Nephron (organoid): ENCODE measurements around the gene HAUS7.

ENCODE experiments used
- H3K27ac Mint-ChIP-seq, 3 experiments: 2 replicates each; pipeline ENCODE4 v1.8.0; 2020; ENCODE audit warnings: mixed read lengths in 3 of 3, mild to moderate bottlenecking in 2 of 3, moderate library complexity in 1 of 3
- H3K27me3 Mint-ChIP-seq: 2 replicates; pipeline ENCODE4 v1.8.0; 2021; ENCODE audit warnings: low read depth, mild to moderate bottlenecking, moderate library complexity, mixed read lengths
- H3K36me3 Mint-ChIP-seq: 2 replicates; pipeline ENCODE4 v1.8.0; 2020; ENCODE audit warnings: low read depth, mixed read lengths
- H3K4me1 Mint-ChIP-seq: 2 replicates; pipeline ENCODE4 v1.8.0; 2020; ENCODE audit warnings: mixed read lengths
- H3K4me3 Mint-ChIP-seq, 3 experiments: 2 replicates each; pipeline ENCODE4 v1.8.0; 2020; ENCODE audit warnings: mild to moderate bottlenecking in 3 of 3, mixed read lengths in 3 of 3, moderate library complexity in 2 of 3
- H3K9me3 Mint-ChIP-seq: 2 replicates; pipeline ENCODE4 v1.8.0; 2020; ENCODE audit warnings: mixed read lengths
- TF ChIP-seq, protein P1 (sequence below), 3 experiments: fragments of 200-600 bp; sonication (generic); IDR thresholded peaks; one replicate each; pipeline ENCODE4 v1.5.0; 2021; ENCODE audit warnings: antibody characterized with exemption in 3 of 3; ENCODE audit not compliant: unreplicated experiment in 3 of 3

Gene HAUS7

GRCh38 chrX:153450114-153450948 is 20.0 kb downstream of the HAUS7 start:
- TF ChIP-seq, protein P1, sequence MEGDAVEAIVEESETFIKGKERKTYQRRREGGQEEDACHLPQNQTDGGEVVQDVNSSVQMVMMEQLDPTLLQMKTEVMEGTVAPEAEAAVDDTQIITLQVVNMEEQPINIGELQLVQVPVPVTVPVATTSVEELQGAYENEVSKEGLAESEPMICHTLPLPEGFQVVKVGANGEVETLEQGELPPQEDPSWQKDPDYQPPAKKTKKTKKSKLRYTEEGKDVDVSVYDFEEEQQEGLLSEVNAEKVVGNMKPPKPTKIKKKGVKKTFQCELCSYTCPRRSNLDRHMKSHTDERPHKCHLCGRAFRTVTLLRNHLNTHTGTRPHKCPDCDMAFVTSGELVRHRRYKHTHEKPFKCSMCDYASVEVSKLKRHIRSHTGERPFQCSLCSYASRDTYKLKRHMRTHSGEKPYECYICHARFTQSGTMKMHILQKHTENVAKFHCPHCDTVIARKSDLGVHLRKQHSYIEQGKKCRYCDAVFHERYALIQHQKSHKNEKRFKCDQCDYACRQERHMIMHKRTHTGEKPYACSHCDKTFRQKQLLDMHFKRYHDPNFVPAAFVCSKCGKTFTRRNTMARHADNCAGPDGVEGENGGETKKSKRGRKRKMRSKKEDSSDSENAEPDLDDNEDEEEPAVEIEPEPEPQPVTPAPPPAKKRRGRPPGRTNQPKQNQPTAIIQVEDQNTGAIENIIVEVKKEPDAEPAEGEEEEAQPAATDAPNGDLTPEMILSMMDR (IDR thresholded peaks at IDR 0.05; ENCODE audit: unreplicated experiment in 3 of 3), result no peak
- Mint-ChIP-seq H3K27me3 (no peaks in the 10 kb centered on the region), H3K4me1 (peaks cover 5% of the 10 kb centered on the region), H3K36me3 (no peaks in the 10 kb centered on the region), H3K4me3 (no peak overlapping the region), H3K9me3 (peaks cover 7% of the 10 kb centered on the region), H3K27ac (no peak overlapping the region)

DNA sequence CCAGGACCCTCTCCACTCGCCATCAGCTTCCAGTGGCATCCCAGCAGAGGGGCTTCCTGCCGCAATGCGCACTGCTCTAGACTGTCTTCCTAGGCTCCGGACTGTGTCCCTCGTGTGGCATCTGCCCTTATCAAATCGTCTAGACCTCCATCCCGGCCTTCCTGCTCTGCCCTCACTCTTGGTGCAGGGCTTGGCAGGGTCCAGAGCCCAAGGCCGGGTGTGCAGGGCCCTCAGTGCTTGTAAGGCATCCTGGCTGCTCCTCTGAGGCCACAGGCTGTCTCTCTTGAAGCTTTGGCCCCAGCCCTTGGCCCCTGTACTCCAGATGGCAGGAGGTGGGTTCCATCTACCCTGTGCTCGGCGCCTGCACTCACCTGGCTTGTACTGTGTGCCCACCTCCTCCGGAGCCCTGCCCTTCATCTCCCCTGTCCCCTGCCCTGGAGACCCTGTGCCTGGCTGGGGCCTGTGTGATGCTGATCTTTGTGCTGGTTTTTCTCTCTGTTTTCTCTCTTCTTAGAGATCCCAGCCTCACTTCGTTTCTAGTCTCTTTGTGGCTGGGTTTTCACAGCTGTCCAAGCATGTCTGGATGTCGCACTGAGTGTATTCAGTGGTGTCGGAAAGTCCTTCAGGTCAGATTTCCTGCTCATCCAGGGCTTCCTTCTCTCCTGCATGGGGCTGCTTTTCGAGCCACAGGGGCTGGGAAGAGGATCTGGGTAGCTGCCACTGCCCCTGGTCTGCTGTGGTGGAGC is 20.8 kb downstream of the HAUS7 start:
- peaks cover 5% of the 10 kb centered on the region for H3K4me1 Mint-ChIP-seq
- H3K27ac Mint-ChIP-seq, result peak overlapping the region in 2 of 3 experiments; percentile 32 to 66
- H3K36me3 Mint-ChIP-seq, result no peaks in the 10 kb centered on the region
- no peak overlapping the region for H3K4me3 Mint-ChIP-seq
- TF ChIP-seq, protein P1 (IDR thresholded peaks at IDR 0.05; ENCODE audit: unreplicated experiment in 3 of 3), result no peak
- H3K27me3 Mint-ChIP-seq, result no peaks in the 10 kb centered on the region
- peaks cover 7% of the 10 kb centered on the region for H3K9me3 Mint-ChIP-seq

- TF ChIP-seq, protein P1 (IDR thresholded peaks at IDR 0.05; ENCODE audit: unreplicated experiment in 3 of 3), result no peak
- no peak overlapping the region for H3K27ac Mint-ChIP-seq
- H3K9me3 Mint-ChIP-seq, result peaks cover 7% of the 10 kb centered on the region
- H3K4me3 Mint-ChIP-seq, result no peak overlapping the region
- peaks cover 5% of the 10 kb centered on the region for H3K4me1 Mint-ChIP-seq
- no peaks in the 10 kb centered on the region for H3K36me3 Mint-ChIP-seq
- H3K27me3 Mint-ChIP-seq, result no peaks in the 10 kb centered on the region
These were observed 21.6 kb downstream of the HAUS7 start for GRCh38 chrX:153448556-153449367.

- TF ChIP-seq, protein P1 (IDR thresholded peaks at IDR 0.05; ENCODE audit: unreplicated experiment in 3 of 3), result no peak
- peaks cover 7% of the 10 kb centered on the region for H3K9me3 Mint-ChIP-seq
These were observed 22.8 kb downstream of the HAUS7 start for GRCh38 chrX:153447581-153447960.

DNA sequence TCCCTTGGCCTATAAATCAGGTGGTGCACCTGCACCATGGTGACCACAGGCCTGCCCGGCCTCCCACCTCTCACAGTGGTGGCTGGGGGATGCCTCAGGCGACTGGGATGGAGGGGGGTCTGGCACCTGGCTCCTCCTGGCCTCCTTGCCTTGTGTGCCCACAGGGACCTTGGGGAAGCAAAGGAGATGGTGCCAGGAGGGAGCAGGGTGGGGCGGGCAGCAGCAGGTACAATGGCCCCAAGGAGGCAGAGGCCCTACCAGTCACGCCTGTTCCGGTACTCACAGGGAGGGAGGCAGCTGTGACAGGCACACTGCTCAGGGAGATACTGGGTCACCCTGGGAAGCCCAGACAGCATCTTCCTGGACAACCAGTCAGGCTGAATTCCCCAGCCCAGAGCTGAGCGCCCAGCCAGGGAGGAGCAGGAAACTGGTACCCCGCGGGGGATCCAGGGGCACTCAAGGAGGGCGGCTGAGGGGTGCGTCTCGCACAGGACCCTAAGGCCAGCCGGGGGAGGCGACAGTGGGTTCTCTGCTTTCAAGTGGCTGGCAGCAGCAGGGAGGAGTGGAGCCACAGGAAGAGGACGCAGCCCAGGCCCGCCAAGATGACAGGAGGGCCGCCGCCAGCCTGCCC is 23.3 kb downstream of the HAUS7 start:
- Mint-ChIP-seq H3K9me3 (peaks cover 7% of the 10 kb centered on the region), H3K4me3 (no peak overlapping the region), H3K36me3 (no peaks in the 10 kb centered on the region), H3K4me1 (peaks cover 5% of the 10 kb centered on the region), H3K27me3 (no peaks in the 10 kb centered on the region), H3K27ac (no peak overlapping the region)
- TF ChIP-seq, protein P1 (IDR thresholded peaks at IDR 0.05; ENCODE audit: unreplicated experiment in 3 of 3), result no peak

More at GRCh38 chrX:153447581-153447960, 22.8 kb downstream of the HAUS7 start:
- H3K27ac Mint-ChIP-seq, result no peak overlapping the region
- no peaks in the 10 kb centered on the region for H3K36me3 Mint-ChIP-seq
- H3K4me3 Mint-ChIP-seq, result no peak overlapping the region
- H3K27me3 Mint-ChIP-seq, result no peaks in the 10 kb centered on the region
- H3K4me1 Mint-ChIP-seq, result peaks cover 5% of the 10 kb centered on the region
